ENCODE results near the gene OPRD1. TPM values are rescaled to one million over a fixed set of nuclear protein-coding genes. Genes with fewer than 3 reads are reported as not detected.

OPRD1 gene
- not detected for total RNA-seq (2013)
- polyA plus RNA-seq (under 1 TPM in 1 of 3 donors, not detected in 2; 0.01 TPM), polyA minus RNA-seq (not detected in 2 replicates), total RNA-seq (0 to 2.0 (median 0.14) reads per million in 11 experiments)

GRCh38 chr1:28811766-28812668, at the start of gene OPRD1:
Gene OPRD1 (plus strand): TSS chr1:28812170. CDS start chr1:28812384, 214 bp downstream.
- H3K4me1 Mint-ChIP-seq: peaks cover 5% of the 10 kb centered on the region
- H3K9ac ChIP-seq (ENCODE audit: insufficient read depth, low read length, poor library complexity, severe bottlenecking): no peak within 1 kb of the TSS
- H3K9me3 ChIP-seq (replicated peaks in 1 of 2; ENCODE audit: control insufficient read depth in 1 of 2, insufficient read depth in 1 of 2, low read length in 2 of 2): no peaks in the 10 kb centered on the region
- H3K4me3 Mint-ChIP-seq: peak within 1 kb of the TSS in 1 of 2 donors; percentile 84
- no peak within 1 kb of the TSS for H3K27ac Mint-ChIP-seq
- no peaks in the 10 kb centered on the region for H4K20me1 ChIP-seq (ENCODE audit: insufficient read depth, low read length)
- TF ChIP-seq CTCF (IDR thresholded peaks at IDR 0.05): no peak
- H3K4me2 ChIP-seq (replicated peaks; ENCODE audit: extremely low read depth, low read length, poor library complexity, severe bottlenecking): no peak within 1 kb of the TSS
- no peaks in the 10 kb centered on the region for H3K36me3 Mint-ChIP-seq
- intact Hi-C loops (cut with micrococcal nuclease): no loop called here
- H3K9me3 Mint-ChIP-seq: peaks cover 0 to 7% (median 1%) of the 10 kb centered on the region in 7 donors
- no peak within 1 kb of the TSS for H2AFZ ChIP-seq (ENCODE audit: insufficient read depth, low read depth, low read length, poor library complexity, severe bottlenecking)
- no peak within 1 kb of the TSS for H3K4me3 ChIP-seq (replicated peaks in 1 of 3; ENCODE audit: low read depth in 2 of 3, low read length in 3 of 3)
- DNase-seq: no peak
- H3K79me2 ChIP-seq (ENCODE audit: insufficient read depth, low read length): no peaks in the 10 kb centered on the region
- no peaks in the 10 kb centered on the region for H3K4me1 ChIP-seq (ENCODE audit: control insufficient read depth in 1 of 2, insufficient read depth in 2 of 2, low read length in 2 of 2)
- H3K36me3 ChIP-seq (replicated peaks in 1 of 2; ENCODE audit: control insufficient read depth in 1 of 2, insufficient read depth in 2 of 2, low read length in 2 of 2): no peaks in the 10 kb centered on the region
- WGBS (ENCODE audit: insufficient coverage): 2% methylated on average over 106 of the region's 108 CpGs
- no peak within 1 kb of the TSS for H3K27ac ChIP-seq (ENCODE audit: low read depth in 1 of 2, low read length in 2 of 2)
- peaks cover 51 to 72% (median 63%) of the 10 kb centered on the region in 3 donors for H3K27me3 Mint-ChIP-seq (ENCODE audit: low read depth in 3 of 3)
- H3K27me3 ChIP-seq (ENCODE audit: control insufficient read depth in 2 of 2, insufficient read depth in 2 of 2, low read length in 2 of 2): peaks cover 37 to 53% of the 10 kb centered on the region in 2 donors

GRCh38 chr1:28766532-28767183, 45.3 kb upstream of the OPRD1 start:
- intact Hi-C loops (cut with micrococcal nuclease): no loop called here
- no peak for DNase-seq
- no peaks in the 10 kb centered on the region for H3K27me3 ChIP-seq (ENCODE audit: control insufficient read depth in 2 of 2, insufficient read depth in 2 of 2, low read length in 2 of 2)
- no peak overlapping the region for H3K4me3 ChIP-seq (replicated peaks in 1 of 3; ENCODE audit: low read depth in 2 of 3, low read length in 3 of 3)
- Mint-ChIP-seq H3K4me1 (no peaks in the 10 kb centered on the region), H3K36me3 (peaks cover 42 to 71% of the 10 kb centered on the region in 2 donors), H3K4me3 (no peak overlapping the region), H3K27ac (peak overlapping the region in 3 of 7 donors; percentile 46 to 77 (median 66)), H3K9me3 (peaks cover 0 to 2% (median 0%) of the 10 kb centered on the region in 7 donors), H3K27me3 (ENCODE audit: low read depth in 3 of 3) (no peaks in the 10 kb centered on the region)
- no peak overlapping the region for H2AFZ ChIP-seq (ENCODE audit: insufficient read depth, low read depth, low read length, poor library complexity, severe bottlenecking)
- H3K9me3 ChIP-seq (replicated peaks in 1 of 2; ENCODE audit: control insufficient read depth in 1 of 2, insufficient read depth in 1 of 2, low read length in 2 of 2): no peaks in the 10 kb centered on the region
- peak overlapping the region in 1 of 2 donors; percentile 27 for H3K27ac ChIP-seq (ENCODE audit: low read depth in 1 of 2, low read length in 2 of 2)
- no CpG with 5 or more reads among the region's 2 CpGs for WGBS (ENCODE audit: insufficient coverage)
- H3K36me3 ChIP-seq (replicated peaks in 1 of 2; ENCODE audit: control insufficient read depth in 1 of 2, insufficient read depth in 2 of 2, low read length in 2 of 2): peaks cover 41 to 69% of the 10 kb centered on the region in 2 donors
- H4K20me1 ChIP-seq (ENCODE audit: insufficient read depth, low read length): peaks cover 86% of the 10 kb centered on the region
- H3K4me1 ChIP-seq (ENCODE audit: control insufficient read depth in 1 of 2, insufficient read depth in 2 of 2, low read length in 2 of 2): no peaks in the 10 kb centered on the region
- H3K9ac ChIP-seq (ENCODE audit: insufficient read depth, low read length, poor library complexity, severe bottlenecking): no peak overlapping the region
- peaks cover 73% of the 10 kb centered on the region for H3K79me2 ChIP-seq (ENCODE audit: insufficient read depth, low read length)
- TF ChIP-seq CTCF (IDR thresholded peaks at IDR 0.05): no peak
- H3K4me2 ChIP-seq (replicated peaks; ENCODE audit: extremely low read depth, low read length, poor library complexity, severe bottlenecking): no peak overlapping the region

Data from CD14-positive monocyte (primary cell).